Calu3 (cell line): ENCODE data around the gene ZBTB49. TPM values are rescaled to one million over a fixed set of nuclear protein-coding genes. Genes with fewer than 3 reads are reported as not detected.

Experiments
- BruUV-seq: library from RNA; stranded (reverse); fragments of 400-500 nt; replicated peaks from 2 replicates; lab custom pipeline; 2021; lab: Mats Ljungman, UMichigan
- CTCF ChIA-PET: fragments of 300-600 bp; sonication (Branson Sonifier 250); formaldehyde crosslinking; loops from one replicate; lab custom pipeline; 2022; ENCODE audit warnings: antibody characterized with exemption; lab: Charles Lee
- DNase-seq: peaks from one replicate; pipeline ENCODE4 v3.0.0; 2022
- H3K27ac Mint-ChIP-seq: one replicate; pipeline ENCODE4 v1.8.0; 2022; ENCODE audit warnings: mixed read lengths; ENCODE audit not compliant: unreplicated experiment
- H3K27me3 Mint-ChIP-seq: one replicate; pipeline ENCODE4 v1.8.0; 2022; ENCODE audit warnings: mixed read lengths; ENCODE audit not compliant: unreplicated experiment
- H3K36me3 Mint-ChIP-seq: one replicate; pipeline ENCODE4 v1.8.0; 2022; ENCODE audit warnings: mild to moderate bottlenecking, moderate library complexity, mixed read lengths; ENCODE audit not compliant: insufficient read depth, unreplicated experiment
- H3K4me1 Mint-ChIP-seq: one replicate; pipeline ENCODE4 v1.8.0; 2022; ENCODE audit warnings: mild to moderate bottlenecking, low read depth, mixed read lengths; ENCODE audit not compliant: unreplicated experiment
- H3K4me3 Mint-ChIP-seq: one replicate; pipeline ENCODE4 v1.8.0; 2022; ENCODE audit warnings: mild to moderate bottlenecking, low read depth, moderate library complexity, mixed read lengths; ENCODE audit not compliant: unreplicated experiment
- H3K9me3 Mint-ChIP-seq: one replicate; pipeline ENCODE4 v1.8.0; 2022; ENCODE audit warnings: low read depth, mixed read lengths; ENCODE audit not compliant: unreplicated experiment
- CTCF ChIP-seq: fragments of 200-600 bp; IDR thresholded peaks from one replicate; pipeline ENCODE4 v1.8.0; 2022; ENCODE audit warnings: antibody characterized with exemption; ENCODE audit not compliant: unreplicated experiment
- intact Hi-C: fragments of 100-400 bp; cut with micrococcal nuclease; formaldehyde crosslinking; loops from one replicate; pipeline ENCODE4 v1.10.0; 2022; ENCODE audit not compliant: unreplicated experiment
- total RNA-seq: library from RNA; stranded (reverse); gene quantifications from 2 replicates; pipeline ENCODE4 v1.2.3, GENCODE V29; 2022

Gene ZBTB49
- total RNA-seq, 1 experiment from 2014 or later = 3.3 TPM

- Mint-ChIP-seq H3K27ac (no peak overlapping the region), H3K36me3 (no peaks in the 10 kb centered on the region)
- no peak for TF ChIP-seq CTCF
Measured at GRCh38 chr4:4268776-4269175, 21.3 kb upstream of the ZBTB49 start.

DNA sequence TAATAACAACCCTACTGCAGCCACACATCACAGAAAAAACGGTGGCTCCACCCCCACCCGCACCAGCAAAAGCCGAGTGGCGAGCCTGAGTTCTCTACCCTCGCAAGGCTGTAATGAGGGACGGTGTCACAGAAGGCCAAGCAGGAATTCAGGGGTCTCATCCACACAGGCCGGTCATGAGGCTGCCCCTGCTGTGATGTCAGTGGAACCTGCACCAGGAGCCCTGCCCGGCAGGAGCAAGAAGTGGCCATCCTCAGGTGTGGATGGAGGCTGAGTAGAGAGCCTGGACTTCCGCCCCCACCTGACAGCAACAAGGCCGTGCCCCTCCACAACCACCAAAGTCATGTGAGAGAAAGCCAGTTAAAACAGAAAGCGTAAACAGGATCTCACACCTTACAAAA lies 20.7 kb upstream of the ZBTB49 start:
- peaks cover 2% of the 10 kb centered on the region for H3K36me3 Mint-ChIP-seq
- intact Hi-C loops = no loop called here
- no peaks in the 10 kb centered on the region for H3K4me1 Mint-ChIP-seq
- H3K27me3 Mint-ChIP-seq = no peaks in the 10 kb centered on the region
- no peak for TF ChIP-seq CTCF
- CTCF ChIA-PET = no interaction called here
- no peak overlapping the region for H3K4me3 Mint-ChIP-seq
- BruUV-seq = no TSS peak
- no peaks in the 10 kb centered on the region for H3K9me3 Mint-ChIP-seq
- no peak for DNase-seq
- no peak overlapping the region for H3K27ac Mint-ChIP-seq

More at GRCh38 chr4:4268776-4269175, 21.3 kb upstream of the ZBTB49 start:
- intact Hi-C loops = no loop called here
- BruUV-seq = no TSS peak
- no peak overlapping the region for H3K4me3 Mint-ChIP-seq
- H3K4me1 Mint-ChIP-seq = no peaks in the 10 kb centered on the region
- no peaks in the 10 kb centered on the region for H3K9me3 Mint-ChIP-seq
- no peak for DNase-seq
- CTCF ChIA-PET = no interaction called here
- no peaks in the 10 kb centered on the region for H3K27me3 Mint-ChIP-seq

DNA sequence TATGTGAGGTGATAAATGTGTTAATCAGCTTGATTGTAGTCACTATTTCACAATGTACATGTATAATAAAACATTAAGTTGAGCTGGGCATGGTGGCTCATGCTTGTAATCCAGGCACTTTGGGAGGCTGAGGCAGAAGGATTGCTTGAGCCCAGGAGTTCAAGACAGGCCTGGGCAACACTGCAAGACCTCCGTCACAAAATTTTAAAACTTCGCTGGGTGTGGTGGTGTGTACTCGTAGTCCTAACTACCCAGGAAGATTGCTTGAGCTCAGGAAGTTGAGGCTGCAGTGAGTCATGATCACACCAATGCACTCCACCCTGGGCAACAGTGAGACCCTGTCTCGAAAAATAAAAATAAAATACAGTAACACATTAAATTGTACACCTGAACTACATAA lies 20.2 kb upstream of the ZBTB49 start:
- BruUV-seq = no TSS peak
- Mint-ChIP-seq H3K9me3 (no peaks in the 10 kb centered on the region), H3K4me3 (no peak overlapping the region), H3K27ac (no peak overlapping the region), H3K27me3 (no peaks in the 10 kb centered on the region), H3K36me3 (peaks cover 6% of the 10 kb centered on the region), H3K4me1 (no peaks in the 10 kb centered on the region)
- intact Hi-C loops = no loop called here
- DNase-seq = no peak
- TF ChIP-seq CTCF = no peak
- CTCF ChIA-PET = no interaction called here

DNA sequence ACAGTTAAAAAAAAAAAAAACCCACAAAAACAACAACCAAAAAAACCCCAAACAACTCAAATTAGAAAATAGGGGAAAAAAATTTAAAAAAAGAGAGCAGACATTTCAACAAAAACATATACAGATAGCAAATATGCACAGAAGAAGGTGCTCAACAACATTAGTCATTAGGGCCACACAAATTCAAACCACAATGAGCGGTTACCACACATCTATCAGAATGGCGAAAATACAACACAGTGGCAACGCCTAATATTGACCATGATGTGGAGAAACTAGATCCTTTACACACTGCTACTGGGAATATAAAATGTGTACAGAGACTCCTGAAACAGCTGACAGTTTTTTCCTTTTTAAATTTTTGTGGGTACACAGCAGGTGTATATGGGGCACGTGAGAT lies 19.5 kb upstream of the ZBTB49 start:
- DNase-seq = no peak
- H3K4me1 Mint-ChIP-seq = no peaks in the 10 kb centered on the region
- H3K36me3 Mint-ChIP-seq = peaks cover 6% of the 10 kb centered on the region
- H3K27ac Mint-ChIP-seq = no peak overlapping the region
- no peaks in the 10 kb centered on the region for H3K9me3 Mint-ChIP-seq
- H3K4me3 Mint-ChIP-seq = no peak overlapping the region
- CTCF ChIA-PET = no interaction called here
- no peaks in the 10 kb centered on the region for H3K27me3 Mint-ChIP-seq
- no TSS peak for BruUV-seq
- no peak for TF ChIP-seq CTCF
- intact Hi-C loops = no loop called here
